Measurements from ENCODE around the gene BCAP29.
"Not testable (repeated sequence)": the region's sequence is repeated elsewhere in the genome, so short reads cannot be mapped to it uniquely, and the experiment has no call there.

The BCAP29 gene

DNA sequence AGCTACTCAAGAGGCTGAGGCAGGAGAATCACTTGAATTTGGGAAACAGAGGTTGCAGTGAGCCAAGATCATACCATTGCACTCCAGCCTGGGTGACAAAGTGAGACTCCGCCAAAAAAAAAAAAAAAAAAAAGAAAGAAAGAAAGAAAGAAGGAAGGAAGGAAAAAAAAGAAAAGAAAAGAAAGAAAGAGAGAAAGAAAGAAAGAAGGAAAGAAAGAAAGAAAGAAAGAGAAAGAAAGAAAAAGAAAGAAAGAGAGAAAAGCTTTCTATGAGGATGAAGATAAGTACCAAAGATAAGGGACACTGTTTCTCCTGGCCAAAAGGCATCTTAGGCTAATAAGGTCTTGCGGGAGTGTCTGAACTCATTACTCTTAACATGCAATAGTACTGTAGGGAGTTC lies 59.0 kb downstream of the BCAP29 start:
- H3K4me3 ChIP-seq (ENCODE audit: low read depth, low read length); H3K27ac ChIP-seq (ENCODE audit: extremely low read depth, low read depth, low read length); CTCF ChIA-PET; POLR2A ChIA-PET; H3K9me3 ChIP-seq (ENCODE audit: control insufficient read depth, insufficient read depth, low read depth, low read length); H3K4me1 ChIP-seq (ENCODE audit: control insufficient read depth, insufficient read depth, low read length); H3K36me3 ChIP-seq (ENCODE audit: control insufficient read depth in 2 of 2, insufficient read depth in 1 of 2, low read length in 2 of 2): not testable (repeated sequence)
- TF ChIP-seq ZNF366 (tag by site-specific recombination; conservative IDR thresholded peaks at IDR 0.05), result peak; percentile 64

DNA sequence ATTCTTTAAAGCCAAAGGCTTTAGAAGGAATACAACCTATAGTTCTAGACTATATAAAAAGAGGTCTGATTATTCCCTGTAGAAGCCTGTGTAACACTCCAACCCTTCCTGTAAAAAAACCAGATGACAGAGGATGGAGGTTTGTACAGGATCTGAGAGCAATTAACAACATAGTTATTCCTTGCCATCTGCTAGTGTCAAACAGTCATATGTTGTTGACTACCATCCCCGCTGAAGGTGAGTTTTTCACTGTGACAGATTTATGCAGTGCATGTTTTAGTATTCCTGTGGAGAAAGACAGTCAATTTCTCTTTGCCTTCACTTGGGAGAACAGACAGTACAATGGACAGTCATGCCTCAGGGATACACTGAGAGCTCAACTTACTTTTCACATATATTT lies 61.6 kb downstream of the BCAP29 start:
- no peaks in the 10 kb centered on the region for H3K9me3 ChIP-seq (ENCODE audit: control insufficient read depth, insufficient read depth, low read depth, low read length)
- H3K27ac ChIP-seq (ENCODE audit: extremely low read depth, low read depth, low read length), result no peak overlapping the region
- no peak for TF ChIP-seq KLF16 (tag by site-specific recombination; IDR thresholded peaks at IDR 0.05)
- no peak for TF ChIP-seq ZNF670 (tag by site-specific recombination; IDR thresholded peaks at IDR 0.05; ENCODE audit: low read depth)
- CTCF ChIA-PET, result no interaction called here
- POLR2A ChIA-PET, result no interaction called here
- H3K36me3 ChIP-seq (ENCODE audit: control insufficient read depth in 2 of 2, insufficient read depth in 1 of 2, low read length in 2 of 2), result no peaks in the 10 kb centered on the region
- H3K4me3 ChIP-seq (ENCODE audit: low read depth, low read length), result no peak overlapping the region
- H3K4me1 ChIP-seq (ENCODE audit: control insufficient read depth, insufficient read depth, low read length), result no peaks in the 10 kb centered on the region

DNA sequence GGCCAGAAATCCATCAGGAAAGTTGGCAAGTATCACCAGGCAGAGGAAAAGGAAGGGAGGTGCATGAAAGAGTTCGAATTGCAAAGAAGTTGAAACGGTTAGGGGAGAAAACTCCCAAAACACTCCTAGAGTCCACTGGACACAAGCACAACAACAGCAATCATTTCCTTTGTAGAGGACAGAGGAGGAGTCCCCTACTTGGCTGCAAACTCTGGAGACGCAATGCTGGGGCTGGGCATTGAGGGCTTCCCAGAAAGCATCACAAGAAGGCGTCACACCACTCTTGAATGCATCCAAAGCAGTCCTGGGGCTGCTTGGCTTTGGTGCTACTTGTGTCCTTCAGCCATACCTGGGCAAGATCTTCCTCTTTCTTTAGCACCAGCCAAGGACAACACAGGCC lies 62.5 kb downstream of the BCAP29 start:
- Histone ChIP-seq H3K9me3 (ENCODE audit: control insufficient read depth, insufficient read depth, low read depth, low read length) (no peaks in the 10 kb centered on the region), H3K4me3 (ENCODE audit: low read depth, low read length) (no peak overlapping the region), H3K36me3 (ENCODE audit: control insufficient read depth in 2 of 2, insufficient read depth in 1 of 2, low read length in 2 of 2) (no peaks in the 10 kb centered on the region), H3K27ac (ENCODE audit: extremely low read depth, low read depth, low read length) (no peak overlapping the region), H3K4me1 (ENCODE audit: control insufficient read depth, insufficient read depth, low read length) (no peaks in the 10 kb centered on the region)
- ChIA-PET CTCF (interaction anchor here (0.8 to 0.9 kb wide), 2 partner anchors 21 to 1439 kb away, joined by 3 read pairs; no protein-coding TSS in a partner anchor), POLR2A (no interaction called here)
- no peak for TF ChIP-seq ZFP41 (tag by site-specific recombination; IDR thresholded peaks at IDR 0.05; ENCODE audit: borderline replicate concordance)
- no peak for TF ChIP-seq ZNF416 (tag by site-specific recombination; IDR thresholded peaks at IDR 0.05)
- no peak for TF ChIP-seq ZNF571 (tag by site-specific recombination; IDR thresholded peaks at IDR 0.05)
- TF ChIP-seq, protein P1, sequence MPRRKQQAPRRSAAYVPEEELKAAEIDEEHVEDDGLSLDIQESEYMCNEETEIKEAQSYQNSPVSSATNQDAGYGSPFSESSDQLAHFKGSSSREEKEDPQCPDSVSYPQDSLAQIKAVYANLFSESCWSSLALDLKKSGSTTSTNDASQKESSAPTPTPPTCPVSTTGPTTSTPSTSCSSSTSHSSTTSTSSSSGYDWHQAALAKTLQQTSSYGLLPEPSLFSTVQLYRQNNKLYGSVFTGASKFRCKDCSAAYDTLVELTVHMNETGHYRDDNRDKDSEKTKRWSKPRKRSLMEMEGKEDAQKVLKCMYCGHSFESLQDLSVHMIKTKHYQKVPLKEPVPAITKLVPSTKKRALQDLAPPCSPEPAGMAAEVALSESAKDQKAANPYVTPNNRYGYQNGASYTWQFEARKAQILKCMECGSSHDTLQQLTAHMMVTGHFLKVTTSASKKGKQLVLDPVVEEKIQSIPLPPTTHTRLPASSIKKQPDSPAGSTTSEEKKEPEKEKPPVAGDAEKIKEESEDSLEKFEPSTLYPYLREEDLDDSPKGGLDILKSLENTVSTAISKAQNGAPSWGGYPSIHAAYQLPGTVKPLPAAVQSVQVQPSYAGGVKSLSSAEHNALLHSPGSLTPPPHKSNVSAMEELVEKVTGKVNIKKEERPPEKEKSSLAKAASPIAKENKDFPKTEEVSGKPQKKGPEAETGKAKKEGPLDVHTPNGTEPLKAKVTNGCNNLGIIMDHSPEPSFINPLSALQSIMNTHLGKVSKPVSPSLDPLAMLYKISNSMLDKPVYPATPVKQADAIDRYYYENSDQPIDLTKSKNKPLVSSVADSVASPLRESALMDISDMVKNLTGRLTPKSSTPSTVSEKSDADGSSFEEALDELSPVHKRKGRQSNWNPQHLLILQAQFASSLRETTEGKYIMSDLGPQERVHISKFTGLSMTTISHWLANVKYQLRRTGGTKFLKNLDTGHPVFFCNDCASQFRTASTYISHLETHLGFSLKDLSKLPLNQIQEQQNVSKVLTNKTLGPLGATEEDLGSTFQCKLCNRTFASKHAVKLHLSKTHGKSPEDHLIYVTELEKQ (tag by site-specific recombination; IDR thresholded peaks at IDR 0.05; ENCODE audit: borderline replicate concordance), result no peak
- TF ChIP-seq ZNF24 (tag by site-specific recombination; IDR thresholded peaks at IDR 0.05), result no peak
- no peak for TF ChIP-seq ZBTB1 (tag by site-specific recombination; IDR thresholded peaks at IDR 0.05)

DNA sequence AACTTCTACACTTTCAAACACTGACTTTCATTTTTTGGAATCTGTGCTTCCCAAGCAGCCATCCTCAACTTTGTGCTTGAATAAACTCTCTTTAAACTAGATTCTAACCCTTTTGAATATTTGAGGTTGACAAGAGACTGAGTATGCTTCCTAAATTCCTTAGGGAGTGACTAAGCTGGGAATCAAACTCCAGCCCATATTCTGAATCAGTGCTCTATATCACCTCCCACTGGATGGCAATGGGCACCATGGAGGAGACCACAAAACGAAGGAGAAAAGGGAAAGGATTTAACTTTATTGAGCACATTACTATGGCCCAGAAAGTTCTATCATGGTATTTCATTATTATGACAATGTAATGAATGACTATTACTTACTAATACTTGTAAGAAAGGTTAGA lies 63.4 kb downstream of the BCAP29 start:
- POLR2A ChIA-PET, result no interaction called here

More for the DNA sequence above, 63.4 kb downstream of the BCAP29 start:
- CTCF ChIA-PET, result interaction anchor here (0.7 to 0.9 kb wide), 3 partner anchors 22 to 1440 kb away, joined by 3 to 5 read pairs (median 3); no protein-coding TSS in a partner anchor
- H3K4me1 ChIP-seq (ENCODE audit: control insufficient read depth, insufficient read depth, low read length), result no peaks in the 10 kb centered on the region
- TF ChIP-seq ZNF843 (tag by site-specific recombination; IDR thresholded peaks at IDR 0.05), result no peak
- no peak for TF ChIP-seq WT1 (tag by site-specific recombination; IDR thresholded peaks at IDR 0.05)
- TF ChIP-seq, protein P2, sequence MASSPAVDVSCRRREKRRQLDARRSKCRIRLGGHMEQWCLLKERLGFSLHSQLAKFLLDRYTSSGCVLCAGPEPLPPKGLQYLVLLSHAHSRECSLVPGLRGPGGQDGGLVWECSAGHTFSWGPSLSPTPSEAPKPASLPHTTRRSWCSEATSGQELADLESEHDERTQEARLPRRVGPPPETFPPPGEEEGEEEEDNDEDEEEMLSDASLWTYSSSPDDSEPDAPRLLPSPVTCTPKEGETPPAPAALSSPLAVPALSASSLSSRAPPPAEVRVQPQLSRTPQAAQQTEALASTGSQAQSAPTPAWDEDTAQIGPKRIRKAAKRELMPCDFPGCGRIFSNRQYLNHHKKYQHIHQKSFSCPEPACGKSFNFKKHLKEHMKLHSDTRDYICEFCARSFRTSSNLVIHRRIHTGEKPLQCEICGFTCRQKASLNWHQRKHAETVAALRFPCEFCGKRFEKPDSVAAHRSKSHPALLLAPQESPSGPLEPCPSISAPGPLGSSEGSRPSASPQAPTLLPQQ (tag by site-specific recombination; IDR thresholded peaks at IDR 0.05), result no peak
- TF ChIP-seq, protein P3, sequence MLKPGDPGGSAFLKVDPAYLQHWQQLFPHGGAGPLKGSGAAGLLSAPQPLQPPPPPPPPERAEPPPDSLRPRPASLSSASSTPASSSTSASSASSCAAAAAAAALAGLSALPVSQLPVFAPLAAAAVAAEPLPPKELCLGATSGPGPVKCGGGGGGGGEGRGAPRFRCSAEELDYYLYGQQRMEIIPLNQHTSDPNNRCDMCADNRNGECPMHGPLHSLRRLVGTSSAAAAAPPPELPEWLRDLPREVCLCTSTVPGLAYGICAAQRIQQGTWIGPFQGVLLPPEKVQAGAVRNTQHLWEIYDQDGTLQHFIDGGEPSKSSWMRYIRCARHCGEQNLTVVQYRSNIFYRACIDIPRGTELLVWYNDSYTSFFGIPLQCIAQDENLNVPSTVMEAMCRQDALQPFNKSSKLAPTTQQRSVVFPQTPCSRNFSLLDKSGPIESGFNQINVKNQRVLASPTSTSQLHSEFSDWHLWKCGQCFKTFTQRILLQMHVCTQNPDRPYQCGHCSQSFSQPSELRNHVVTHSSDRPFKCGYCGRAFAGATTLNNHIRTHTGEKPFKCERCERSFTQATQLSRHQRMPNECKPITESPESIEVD (tag by site-specific recombination; IDR thresholded peaks at IDR 0.05), result no peak
- no peak for TF ChIP-seq PBX3 (CRISPR knock-in tag; IDR thresholded peaks at IDR 0.05)
- H3K36me3 ChIP-seq (ENCODE audit: control insufficient read depth in 2 of 2, insufficient read depth in 1 of 2, low read length in 2 of 2), result no peaks in the 10 kb centered on the region
- no peak overlapping the region for H3K27ac ChIP-seq (ENCODE audit: extremely low read depth, low read depth, low read length)
- H3K4me3 ChIP-seq (ENCODE audit: low read depth, low read length), result no peak overlapping the region
- H3K9me3 ChIP-seq (ENCODE audit: control insufficient read depth, insufficient read depth, low read depth, low read length), result no peaks in the 10 kb centered on the region

Measured in HEK293 (cell line).